ENCODE measurements around the gene DYNC1H1.

DYNC1H1 gene

DNA sequence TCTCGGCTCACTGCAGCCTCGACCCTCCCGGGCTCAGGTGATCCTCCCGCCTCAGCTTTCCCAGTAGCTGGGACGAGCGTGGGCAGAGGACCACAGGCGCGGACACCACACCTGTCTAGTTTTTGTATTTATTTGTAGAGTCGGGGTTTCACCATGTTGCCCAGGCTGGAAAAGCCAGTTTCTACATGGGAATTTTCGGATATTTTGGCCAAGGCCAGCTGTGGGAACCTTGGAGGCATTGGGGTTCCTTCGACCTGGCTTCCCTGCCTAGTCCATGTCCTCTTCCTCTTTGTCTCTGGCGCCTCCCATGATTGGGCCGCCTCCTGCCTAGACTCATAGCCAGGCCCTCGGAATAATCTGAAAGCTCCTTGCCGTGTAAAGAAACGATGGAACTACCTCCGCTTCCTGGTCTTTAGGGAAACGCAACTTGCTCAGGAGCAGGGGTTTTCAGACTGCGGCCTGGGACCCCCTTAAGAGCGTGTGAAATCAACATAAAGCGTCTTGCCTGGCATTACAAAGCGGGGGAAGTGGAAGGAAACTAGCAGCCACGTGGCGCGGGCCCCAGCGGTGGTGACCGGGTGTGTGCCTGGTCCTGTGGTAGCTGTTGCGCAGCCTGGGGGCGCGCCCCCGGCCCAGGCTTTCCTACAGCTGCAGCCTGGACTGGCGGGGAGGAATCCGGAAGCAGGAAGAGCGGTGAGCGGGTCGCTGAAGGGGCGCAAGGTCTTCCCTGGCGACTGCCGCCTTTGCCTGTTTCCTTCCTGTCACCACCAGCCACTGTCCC, 123.8 kb downstream of the DYNC1H1 start:
- peak; percentile 35 for DNase-seq (ENCODE audit: low read depth)

DNA sequence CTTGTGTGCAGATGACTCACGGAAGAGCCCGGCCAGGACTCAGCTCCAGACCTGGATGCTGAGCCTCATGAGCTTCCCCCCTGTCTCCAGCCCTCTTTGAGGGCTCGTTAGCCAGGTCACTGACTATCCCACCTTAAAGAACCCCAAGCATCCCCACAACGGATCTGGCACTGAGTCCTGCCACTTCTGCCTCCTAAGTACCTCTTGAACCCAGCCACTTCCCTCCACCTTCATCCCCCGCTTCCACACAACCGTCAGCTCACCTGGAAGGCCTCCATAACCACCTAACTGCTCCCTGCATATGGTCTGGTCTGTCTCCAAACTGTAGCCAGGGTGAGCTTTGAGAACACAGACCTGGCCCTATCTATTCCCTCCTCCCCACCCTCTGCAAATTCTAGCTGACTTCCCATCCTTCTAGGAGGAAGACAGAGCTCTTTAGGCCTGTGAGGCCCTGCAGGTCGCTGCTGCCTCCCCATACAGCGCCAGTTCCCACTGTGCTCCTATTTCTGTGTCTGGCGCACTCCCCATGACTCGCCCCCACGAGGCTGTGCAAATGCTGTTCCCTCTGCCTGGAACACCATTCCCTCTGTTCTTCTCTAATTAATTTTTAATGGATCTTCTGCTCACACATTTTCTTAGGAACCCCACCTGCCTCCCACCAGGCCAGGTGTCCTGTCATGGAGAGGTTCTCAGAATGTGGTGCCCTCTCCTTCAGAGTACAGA, 125.4 kb downstream of the DYNC1H1 start:
- DNase-seq (ENCODE audit: low read depth): no peak

DNA sequence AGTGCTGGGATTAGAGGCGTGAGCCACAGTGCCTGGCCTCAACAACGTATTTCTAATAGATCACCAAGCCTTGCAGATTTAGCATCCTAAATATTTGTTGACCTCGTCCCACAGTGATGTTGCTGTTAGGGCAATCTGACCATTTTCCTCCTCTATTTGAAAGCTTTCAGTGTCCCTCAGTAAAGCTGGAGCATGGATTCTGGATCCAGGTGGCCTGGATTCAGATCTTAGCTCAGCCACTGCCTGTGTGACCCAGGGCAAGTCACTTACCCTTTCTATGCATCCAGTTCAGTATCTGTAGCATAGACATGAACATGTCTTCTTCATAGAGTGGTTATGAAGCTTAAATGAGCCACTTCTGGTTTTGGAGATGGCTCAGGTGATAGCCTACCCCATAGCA, 126.3 kb downstream of the DYNC1H1 start:
- no peak for DNase-seq (ENCODE audit: low read depth)

DNA sequence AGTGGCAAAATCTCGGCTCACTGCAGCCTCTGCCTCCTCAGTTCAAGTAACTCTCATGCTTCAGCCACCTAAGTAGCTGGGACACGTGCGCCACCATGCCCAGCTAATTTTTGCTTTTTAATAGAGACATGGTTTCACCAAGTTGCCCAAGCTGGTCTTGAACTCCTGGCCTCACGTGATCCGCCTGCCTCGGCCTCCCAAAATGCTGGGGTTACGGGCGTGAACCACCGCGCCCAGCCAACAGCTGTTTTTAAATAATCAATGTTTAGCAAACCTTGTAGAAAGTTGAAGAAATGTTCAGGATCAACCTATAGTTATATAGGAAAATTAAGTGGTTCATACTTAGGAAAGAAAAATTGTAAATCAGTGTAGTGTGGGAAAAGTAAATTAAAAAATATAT, 128.4 kb downstream of the DYNC1H1 start:
- no peak for DNase-seq (ENCODE audit: low read depth)

DNA sequence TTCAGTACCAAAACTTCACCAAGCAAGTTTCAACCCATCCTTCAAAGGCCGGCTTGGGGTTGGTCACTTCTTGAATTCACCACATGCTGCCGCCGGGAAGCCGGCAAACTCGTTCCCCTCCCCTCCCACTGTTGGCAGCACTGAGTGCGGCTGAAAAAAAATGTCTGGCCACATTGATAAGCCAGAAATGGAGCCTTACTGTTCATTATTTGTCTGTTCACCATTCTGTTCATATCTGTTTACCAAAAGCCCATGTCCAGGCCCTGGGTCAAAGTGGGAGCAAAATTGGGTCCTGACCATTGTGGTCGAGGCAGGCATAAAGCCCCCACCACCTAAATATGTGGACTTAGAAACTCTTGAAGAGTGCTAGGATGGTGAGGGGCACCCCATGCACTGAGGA, 129.7 kb downstream of the DYNC1H1 start:
- DNase-seq (ENCODE audit: low read depth): no peak

DNA sequence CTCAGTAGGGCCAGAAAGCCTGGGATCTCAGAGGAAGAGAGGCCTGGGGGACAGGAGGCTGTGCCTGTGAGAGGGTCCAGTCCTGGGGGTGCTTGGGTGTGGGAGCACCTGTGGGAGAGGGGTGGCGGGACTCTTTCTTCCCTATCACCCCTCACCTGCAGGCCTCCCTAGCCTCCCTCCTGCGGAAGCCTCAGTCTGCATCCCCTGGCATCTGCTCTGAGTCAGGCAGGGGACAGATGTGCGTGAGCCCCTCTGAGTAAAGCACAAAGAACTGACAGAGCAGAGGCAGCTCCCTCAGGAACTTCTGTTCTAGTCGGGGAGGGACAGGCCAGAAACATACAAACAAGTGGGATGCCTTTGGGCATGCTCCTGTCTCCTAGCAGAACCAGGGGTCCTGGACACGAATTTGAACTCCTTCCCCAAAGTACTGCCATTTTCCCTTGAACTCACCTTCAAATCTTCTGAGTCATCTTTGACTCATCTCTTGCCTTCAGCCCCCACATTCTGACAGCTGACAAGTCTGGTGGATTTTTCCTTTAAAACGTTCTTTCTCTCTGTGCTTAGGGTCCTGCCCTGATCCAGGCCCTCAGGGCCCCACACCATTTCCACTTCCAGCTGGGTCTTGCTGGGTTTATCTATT, 131.0 kb downstream of the DYNC1H1 start:
- peak; percentile 43 for DNase-seq (ENCODE audit: low read depth)

DNA sequence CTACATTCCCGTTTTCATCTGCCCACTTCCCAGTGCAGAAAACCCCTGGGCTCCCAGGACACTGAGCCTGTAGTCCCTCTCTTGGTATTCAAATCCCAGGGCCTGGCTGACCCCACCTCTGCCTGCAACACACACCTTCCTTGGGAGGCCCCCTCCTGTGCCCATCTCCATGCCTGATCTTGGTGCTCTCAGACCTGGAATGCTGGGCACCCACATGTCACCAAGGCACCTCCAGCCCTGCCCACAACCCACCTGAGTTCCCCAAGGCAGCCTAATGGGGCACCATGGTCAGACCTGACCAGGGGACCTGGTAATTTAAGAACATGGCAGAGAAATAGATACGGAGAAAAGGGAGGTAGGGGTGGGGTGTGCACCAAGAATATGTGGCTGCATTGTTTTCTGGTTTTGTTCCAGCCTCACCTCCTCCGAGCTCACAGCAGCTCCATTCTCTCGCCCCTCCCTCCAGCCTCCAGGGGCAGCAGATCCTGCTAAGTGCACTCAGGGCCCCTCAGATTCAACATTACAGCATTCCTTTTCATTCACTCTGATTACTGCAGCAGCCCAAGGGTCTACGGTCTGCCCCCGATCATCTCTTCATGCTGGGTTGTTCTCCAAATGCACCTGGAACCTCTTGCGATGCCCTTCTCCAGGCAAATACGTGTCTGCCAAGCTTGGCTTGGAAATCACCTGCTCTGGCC, 131.6 kb downstream of the DYNC1H1 start:
- DNase-seq (ENCODE audit: low read depth): no peak

DNA sequence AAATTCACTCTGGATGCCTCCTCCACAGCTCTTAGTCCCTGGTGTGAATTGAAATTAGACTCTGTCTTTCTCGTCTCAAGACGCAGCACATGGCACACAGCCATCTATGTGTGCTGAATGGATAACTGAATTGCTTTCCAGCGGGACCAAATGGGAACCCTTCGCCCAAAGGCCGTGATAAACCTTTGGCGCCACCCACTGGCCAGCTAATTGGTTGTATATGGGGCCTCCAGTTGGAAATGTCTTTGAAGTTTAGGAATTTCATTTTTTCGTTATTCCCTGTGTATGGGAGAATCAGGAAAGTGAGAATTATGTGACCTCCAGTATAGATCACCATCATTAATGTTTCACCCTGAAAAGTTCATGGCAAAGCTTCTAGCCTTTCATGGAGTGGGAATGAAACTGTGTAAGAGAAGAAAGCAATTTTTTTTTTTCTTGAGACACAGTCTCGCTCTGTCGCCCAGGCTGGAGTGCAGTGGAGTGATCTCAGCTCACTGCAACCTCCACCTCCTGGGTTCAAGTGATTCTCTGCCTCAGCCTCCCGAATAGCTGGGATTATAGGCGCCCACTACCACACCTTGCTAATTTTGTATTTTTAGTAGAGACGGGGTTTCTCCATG, 132.3 kb downstream of the DYNC1H1 start:
- DNase-seq (ENCODE audit: low read depth): peak; percentile 61

DNA sequence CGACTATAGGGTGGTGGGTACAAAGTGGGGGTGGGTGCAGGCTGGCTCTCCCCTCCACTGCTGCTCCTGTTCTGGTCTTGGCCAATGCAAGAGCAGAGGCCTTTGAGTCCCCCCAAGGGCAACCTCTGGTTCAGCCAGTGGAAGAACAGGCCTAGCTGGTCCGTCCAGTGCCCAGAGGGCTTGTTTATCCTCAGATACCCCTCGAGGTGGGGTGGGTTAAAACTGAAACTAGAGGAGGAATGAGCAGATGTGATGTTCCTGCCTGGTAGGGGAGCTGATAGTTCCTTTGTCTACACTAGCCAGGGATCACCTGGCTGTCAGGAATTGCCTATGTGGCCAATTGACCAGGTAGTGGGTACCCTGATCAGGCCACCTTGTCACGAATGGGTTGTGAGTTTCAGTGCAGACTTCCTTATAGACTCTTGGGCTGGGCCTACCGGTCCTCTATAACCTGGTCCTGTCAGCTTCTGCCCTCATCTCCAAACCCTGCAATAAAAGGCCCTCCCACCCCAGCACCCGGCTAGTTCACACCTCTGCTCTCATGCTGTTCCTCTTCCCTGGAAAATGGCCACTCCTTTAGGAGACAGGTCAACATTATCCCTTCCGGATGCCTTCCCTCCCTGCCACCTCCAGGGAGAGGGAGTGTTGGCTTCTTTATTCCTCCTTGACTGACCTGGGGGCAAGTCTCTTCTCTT, 133.2 kb downstream of the DYNC1H1 start:
- no peak for DNase-seq (ENCODE audit: low read depth)

DNA sequence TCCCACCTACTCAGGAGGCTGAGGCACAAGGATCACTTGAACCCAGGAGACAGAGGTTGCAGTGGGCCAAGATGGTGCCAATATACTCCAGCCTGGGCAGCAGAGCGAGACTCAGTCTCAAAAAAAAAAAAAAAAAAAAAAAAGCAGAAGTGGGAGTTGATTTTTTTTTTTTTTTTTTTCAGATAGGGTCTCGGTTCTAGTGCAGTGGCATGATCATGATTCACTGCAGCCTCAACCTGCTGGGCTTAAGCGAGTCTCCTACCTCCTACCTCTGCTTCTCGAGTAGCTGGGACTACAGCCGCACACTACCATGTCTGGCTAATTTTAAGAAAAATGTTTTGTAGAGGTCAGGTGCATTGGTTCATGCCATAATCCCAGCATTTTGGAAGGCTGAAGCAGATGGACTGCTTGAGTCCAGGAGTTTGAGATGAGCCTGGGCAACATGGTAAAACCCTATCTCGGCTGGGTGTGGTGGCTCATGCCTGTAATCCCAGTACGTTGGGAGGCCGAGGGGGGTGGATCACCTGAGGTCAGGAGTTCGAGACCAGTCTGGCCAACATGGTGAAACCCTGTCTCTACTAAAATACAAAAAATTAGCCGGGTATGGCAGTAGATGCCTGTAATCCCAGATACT, 138.8 kb downstream of the DYNC1H1 start:
- no peak for DNase-seq (ENCODE audit: low read depth)

DNA sequence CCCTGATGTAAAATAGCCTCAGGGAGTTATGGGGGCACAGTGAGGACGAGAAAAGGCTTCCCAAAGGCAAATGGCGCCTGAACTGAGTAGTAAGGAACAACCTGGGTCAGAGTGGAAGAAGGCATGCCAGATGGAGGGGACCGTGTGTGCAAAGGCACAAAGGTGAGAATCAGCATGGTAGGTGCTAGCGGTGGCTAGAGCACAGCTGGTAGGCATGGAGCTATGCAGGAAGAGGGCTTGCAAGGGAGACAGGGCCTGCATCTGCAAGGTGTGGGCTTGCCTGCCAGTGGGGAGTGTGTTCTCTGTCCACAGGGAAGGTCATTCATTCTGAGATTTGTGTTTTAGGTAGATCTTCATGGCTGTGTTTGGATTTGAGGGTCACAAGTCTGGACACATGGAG, 141.0 kb downstream of the DYNC1H1 start:
- DNase-seq (ENCODE audit: low read depth): no peak
